Stimulated activated CD8-positive, alpha-beta memory T cell treated with anti-CD3 and anti-CD28 coated beads, Interleukin-7, amount 100 ng/mL, for 1 hour (primary cell): ENCODE measurements around the gene STARD8.
A peak's percentile ranks its signal among the peaks of the same experiment; 100 is the strongest.
"Not testable (repeated sequence)": the region's sequence is repeated elsewhere in the genome, so short reads cannot be mapped to it uniquely, and the experiment has no call there.

Experiments
- DNase-seq, 2 donors: peaks; one replicate each; pipeline ENCODE4 v3.0.0-alpha.2; 2020; ENCODE audit warnings: low read depth in 2 of 2

STARD8 gene

GRCh38 chrX:68718443-68718820, 71.0 kb downstream of the STARD8 start:
- DNase-seq: no peak

- no peak for DNase-seq
These were observed 71.9 kb downstream of the STARD8 start for GRCh38 chrX:68719181-68719903.

GRCh38 chrX:68719904-68720614, 72.6 kb downstream of the STARD8 start:
- no peak for DNase-seq

- DNase-seq: no peak
These were observed 73.4 kb downstream of the STARD8 start for GRCh38 chrX:68720851-68721250.

- no peak for DNase-seq
These were observed 74.1 kb downstream of the STARD8 start for GRCh38 chrX:68721546-68721945.

- no peak for DNase-seq
These were observed 74.8 kb downstream of the STARD8 start for GRCh38 chrX:68721991-68722860.

- DNase-seq: no peak
These were observed 76.2 kb downstream of the STARD8 start for GRCh38 chrX:68723491-68724155.

GRCh38 chrX:68724531-68725020, 77.1 kb downstream of the STARD8 start:
- no peak for DNase-seq

- no peak for DNase-seq
These were observed 78.4 kb downstream of the STARD8 start for GRCh38 chrX:68725756-68726365.

- DNase-seq: no peak
These were observed 78.9 kb downstream of the STARD8 start for GRCh38 chrX:68726366-68726765.

GRCh38 chrX:68727696-68728095, 80.2 kb downstream of the STARD8 start:
- no peak for DNase-seq

GRCh38 chrX:68728186-68728585, 80.7 kb downstream of the STARD8 start:
- DNase-seq: no peak

- DNase-seq: no peak
These were observed 83.8 kb downstream of the STARD8 start for GRCh38 chrX:68731254-68731653.

- DNase-seq: peak; percentile 28
These were observed 85.5 kb downstream of the STARD8 start for GRCh38 chrX:68732906-68733493.

- no peak for DNase-seq
These were observed 87.8 kb downstream of the STARD8 start for GRCh38 chrX:68735266-68735665.

- DNase-seq: not testable (repeated sequence)
These were observed 94.4 kb downstream of the STARD8 start for GRCh38 chrX:68741864-68742263.

GRCh38 chrX:68743754-68744153, 96.3 kb downstream of the STARD8 start:
- DNase-seq: no peak

GRCh38 chrX:68746988-68747387, 99.5 kb downstream of the STARD8 start:
- DNase-seq: no peak

- no peak for DNase-seq
These were observed 100.6 kb downstream of the STARD8 start for GRCh38 chrX:68748030-68748429.

GRCh38 chrX:68749426-68749825, 102.0 kb downstream of the STARD8 start:
- no peak for DNase-seq

- DNase-seq: no peak
These were observed 102.8 kb downstream of the STARD8 start for GRCh38 chrX:68750316-68750715.
